Measurements from ENCODE around the gene CA10. TPM values are rescaled to one million over a fixed set of nuclear protein-coding genes. Genes with fewer than 3 reads are reported as not detected.

Gene CA10
- total RNA-seq, 2 experiments from 2014 or later: not detected

DNA sequence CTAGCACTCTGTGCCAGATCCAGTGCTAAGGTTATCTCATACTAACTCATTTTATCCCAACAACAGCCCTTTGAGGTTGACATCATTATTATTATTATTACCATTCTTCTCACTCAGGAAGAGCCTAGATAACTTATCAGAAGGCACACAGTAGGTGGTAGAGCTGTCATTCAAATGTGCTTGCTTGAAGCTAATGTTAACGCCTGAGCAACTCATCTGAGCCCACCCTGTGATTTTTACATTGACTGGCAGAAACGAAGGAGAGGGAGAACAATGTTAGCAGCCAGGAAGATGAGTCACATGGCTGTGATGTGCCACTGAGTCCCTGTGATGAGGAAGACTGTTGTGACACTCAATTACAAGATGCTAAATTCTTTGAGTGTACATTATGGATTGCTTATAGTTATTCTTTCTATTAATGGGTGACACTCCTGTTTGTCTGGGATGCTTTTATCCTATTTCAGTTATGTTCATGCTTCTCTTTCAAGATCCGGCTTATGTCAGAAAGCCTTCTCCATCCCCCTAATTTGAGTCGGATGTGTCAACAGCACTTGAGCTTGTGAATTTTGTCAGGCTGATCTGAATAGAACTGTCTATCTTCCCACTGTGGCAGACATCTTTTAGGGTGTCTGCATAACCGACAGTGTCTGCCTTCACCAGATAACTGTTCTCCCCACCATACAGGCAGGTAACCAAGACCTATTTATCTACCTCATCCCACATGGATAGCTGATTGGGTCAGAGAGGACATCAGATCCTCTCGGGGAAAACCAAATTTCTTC is 426.4 kb downstream of the CA10 start:
- H3K27me3 ChIP-seq (ENCODE audit: control insufficient read depth in 1 of 2, insufficient read depth in 2 of 2, low read length in 2 of 2): peaks cover 0 to 6% of the 10 kb centered on the region in 2 experiments
- no peaks in the 10 kb centered on the region for H3K4me1 Mint-ChIP-seq (ENCODE audit: low read depth)
- no peak overlapping the region for H3K27ac ChIP-seq (ENCODE audit: low read depth in 1 of 2, low read length in 2 of 2)
- peaks cover 42% of the 10 kb centered on the region for H3K27me3 Mint-ChIP-seq
- no peaks in the 10 kb centered on the region for H3K4me1 ChIP-seq (ENCODE audit: insufficient read depth, low read length)
- no peak for DNase-seq
- intact Hi-C loops (cut with DNase I, micrococcal nuclease): loop anchor here in 1 of 2 experiments (10.0 kb wide), 1 partner anchor 437 kb away; no protein-coding TSS in a partner anchor
- POLR2A ChIA-PET: no interaction called here
- H3K4me3 Mint-ChIP-seq: no peak overlapping the region
- H3K27ac Mint-ChIP-seq: no peak overlapping the region
- no peaks in the 10 kb centered on the region for H3K9me3 ChIP-seq (ENCODE audit: control insufficient read depth in 1 of 2, insufficient read depth in 1 of 2, low read length in 2 of 2)
- ATAC-seq (ENCODE audit: poor library complexity): no peak
- H3K36me3 Mint-ChIP-seq (ENCODE audit: low read depth): no peaks in the 10 kb centered on the region
- H3K36me3 ChIP-seq (ENCODE audit: insufficient read depth, low read length): no peaks in the 10 kb centered on the region
- no peak overlapping the region for H3K4me3 ChIP-seq (ENCODE audit: low read length)
- CTCF ChIA-PET: no interaction called here
- no peaks in the 10 kb centered on the region for H3K9me3 Mint-ChIP-seq
- no peak for TF ChIP-seq CTCF (IDR thresholded peaks at IDR 0.05)

GRCh38 chr17:51730303-51731050 is 428.0 kb downstream of the CA10 start:
- no peak for TF ChIP-seq CTCF (IDR thresholded peaks at IDR 0.05)
- intact Hi-C loops (cut with DNase I, micrococcal nuclease): loop anchor here in 1 of 2 experiments (10.0 kb wide), 1 partner anchor 436 kb away; no protein-coding TSS in a partner anchor

DNA sequence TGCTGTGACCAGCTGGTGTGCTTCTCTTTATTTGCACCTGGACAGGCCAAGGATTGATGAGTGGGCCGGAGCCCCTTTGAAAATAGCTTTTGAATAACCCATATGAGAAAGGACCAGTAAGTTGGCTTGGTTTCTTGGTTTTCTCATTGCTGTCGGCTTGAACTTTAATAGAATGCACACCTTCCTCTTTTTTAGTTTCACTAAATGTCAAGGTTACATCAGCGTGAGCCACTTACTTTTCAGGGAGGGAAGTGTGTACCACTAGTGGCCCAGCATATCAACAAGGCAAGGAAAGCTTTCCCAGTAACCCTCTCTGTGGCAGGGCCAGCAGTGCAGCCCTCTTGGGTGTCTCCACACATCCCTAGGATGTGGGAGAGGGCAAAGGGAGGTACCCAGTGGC is 433.3 kb downstream of the CA10 start:
- no peaks in the 10 kb centered on the region for H3K4me1 Mint-ChIP-seq (ENCODE audit: low read depth)
- H3K27me3 Mint-ChIP-seq: peaks cover 15% of the 10 kb centered on the region
- TF ChIP-seq CTCF (IDR thresholded peaks at IDR 0.05): no peak
- no peak overlapping the region for H3K4me3 Mint-ChIP-seq
- H3K4me1 ChIP-seq (ENCODE audit: insufficient read depth, low read length): no peaks in the 10 kb centered on the region
- ChIA-PET CTCF (no interaction called here), POLR2A (no interaction called here)
- no peak for ATAC-seq (ENCODE audit: poor library complexity)
- H3K9me3 Mint-ChIP-seq: no peaks in the 10 kb centered on the region
- no peaks in the 10 kb centered on the region for H3K9me3 ChIP-seq (ENCODE audit: control insufficient read depth in 1 of 2, insufficient read depth in 1 of 2, low read length in 2 of 2)
- intact Hi-C loops (cut with DNase I, micrococcal nuclease): no loop called here
- H3K36me3 ChIP-seq (ENCODE audit: insufficient read depth, low read length): no peaks in the 10 kb centered on the region
- H3K4me3 ChIP-seq (ENCODE audit: low read length): no peak overlapping the region
- H3K27ac ChIP-seq (ENCODE audit: low read depth in 1 of 2, low read length in 2 of 2): no peak overlapping the region
- no peak for DNase-seq
- H3K27ac Mint-ChIP-seq: no peak overlapping the region
- H3K36me3 Mint-ChIP-seq (ENCODE audit: low read depth): no peaks in the 10 kb centered on the region
- H3K27me3 ChIP-seq (ENCODE audit: control insufficient read depth in 1 of 2, insufficient read depth in 2 of 2, low read length in 2 of 2): no peaks in the 10 kb centered on the region

More at GRCh38 chr17:51730303-51731050, 428.0 kb downstream of the CA10 start:
- Mint-ChIP-seq H3K27me3 (peaks cover 42% of the 10 kb centered on the region), H3K27ac (no peak overlapping the region), H3K36me3 (ENCODE audit: low read depth) (no peaks in the 10 kb centered on the region), H3K4me1 (ENCODE audit: low read depth) (no peaks in the 10 kb centered on the region), H3K9me3 (no peaks in the 10 kb centered on the region), H3K4me3 (no peak overlapping the region)
- Histone ChIP-seq H3K4me3 (ENCODE audit: low read length) (no peak overlapping the region), H3K36me3 (ENCODE audit: insufficient read depth, low read length) (no peaks in the 10 kb centered on the region), H3K4me1 (ENCODE audit: insufficient read depth, low read length) (no peaks in the 10 kb centered on the region), H3K27ac (ENCODE audit: low read depth in 1 of 2, low read length in 2 of 2) (no peak overlapping the region), H3K27me3 (ENCODE audit: control insufficient read depth in 1 of 2, insufficient read depth in 2 of 2, low read length in 2 of 2) (peaks cover 0 to 6% of the 10 kb centered on the region in 2 experiments), H3K9me3 (ENCODE audit: control insufficient read depth in 1 of 2, insufficient read depth in 1 of 2, low read length in 2 of 2) (no peaks in the 10 kb centered on the region)
- ChIA-PET POLR2A (no interaction called here), CTCF (no interaction called here)
- DNase-seq (no peak), ATAC-seq (ENCODE audit: poor library complexity) (no peak)
